Adrenal gland (tissue), 5 donors: ENCODE measurements around the gene CORO2A.

ENCODE experiments used
- CTCF ChIP-seq, 6 experiments: fragments of 450-650 bp in 4 of 6; fragments of 200-600 bp in 2 of 6; sonication (generic) in 1 of 6; IDR thresholded peaks; 1 replicate in 5 of 6; 2 replicates in 1 of 6; pipeline versions ENCODE4 v1.5.1 to v1.8.0; 2016 to 2021; ENCODE audit warnings: antibody characterized with exemption in 6 of 6, mild to moderate bottlenecking in 2 of 6, moderate library complexity in 1 of 6
- POLR2A ChIP-seq, 2 donors: fragments of 450-650 bp; IDR thresholded peaks; one replicate each; pipeline ENCODE4 v1.6.1; 2017; ENCODE audit warnings: antibody characterized with exemption in 2 of 2, mild to moderate bottlenecking in 2 of 2, moderate library complexity in 1 of 2
- donor health status: DM: no; HTN: no; CAD: no.

GRCh38 chr9:98084396-98084795 lies 108.0 kb downstream of the CORO2A start:
- no peak for TF ChIP-seq CTCF (IDR thresholded peaks at IDR 0.05)
- no peak for TF ChIP-seq POLR2A (IDR thresholded peaks at IDR 0.05)
